T follicular helper cell (primary cell): ENCODE data around the gene SNAPIN.

ENCODE experiments used
- DNase-seq: peaks from one replicate; pipeline ENCODE4 v3.0.0-alpha.2; 2020; ENCODE audit warnings: low read depth
- total RNA-seq, 2 experiments: gene quantifications; one replicate each; lab custom pipeline; 2026; lab: John Stamatoyannopoulos, UW

The SNAPIN gene
- 21.5 to 22.8 reads per million in 2 experiments for total RNA-seq

GRCh38 chr1:153658400-153659174, at the start of gene SNAPIN:
Gene SNAPIN (plus strand): TSS chr1:153658703. CDS start chr1:153658744, 41 bp downstream.
- peak; percentile 78 for DNase-seq

GRCh38 chr1:153608742-153609584, 49.5 kb upstream of the SNAPIN start:
- DNase-seq = no peak

GRCh38 chr1:153609585-153609907, 49.0 kb upstream of the SNAPIN start:
- no peak for DNase-seq

- DNase-seq = no peak
Observed at GRCh38 chr1:153610334-153610733, 48.2 kb upstream of the SNAPIN start.

GRCh38 chr1:153610811-153611301, 47.6 kb upstream of the SNAPIN start:
- no peak for DNase-seq

- DNase-seq = no peak
Observed at GRCh38 chr1:153611356-153611755, 47.1 kb upstream of the SNAPIN start.

GRCh38 chr1:153612111-153612754, 46.3 kb upstream of the SNAPIN start:
- no peak for DNase-seq

GRCh38 chr1:153612755-153613331, 45.7 kb upstream of the SNAPIN start, which contains the start of gene S100A16:
Gene S100A16 (minus strand): TSS chr1:153613137. CDS start chr1:153608151, 4,986 bp downstream.
- DNase-seq = no peak

- DNase-seq = no peak
Observed at GRCh38 chr1:153613406-153613805, 45.1 kb upstream of the SNAPIN start.

GRCh38 chr1:153614189-153614900, 44.2 kb upstream of the SNAPIN start:
- no peak for DNase-seq

- no peak for DNase-seq
Observed at GRCh38 chr1:153614906-153615305, 43.6 kb upstream of the SNAPIN start.

- DNase-seq = no peak
Observed at GRCh38 chr1:153615406-153615805, 43.1 kb upstream of the SNAPIN start.

GRCh38 chr1:153616144-153616916, 42.2 kb upstream of the SNAPIN start, which contains the start of gene S100A14:
Gene S100A14 (minus strand): TSS chr1:153616325. CDS start chr1:153615858, 467 bp downstream.
- DNase-seq = no peak

GRCh38 chr1:153616917-153617311, 41.6 kb upstream of the SNAPIN start:
- no peak for DNase-seq

- peak; percentile 13 for DNase-seq
Observed at GRCh38 chr1:153617663-153618062, 40.8 kb upstream of the SNAPIN start.

- DNase-seq = no peak
Observed at GRCh38 chr1:153619171-153619570, 39.3 kb upstream of the SNAPIN start.

- DNase-seq = no peak
Observed at GRCh38 chr1:153623101-153623500, 35.4 kb upstream of the SNAPIN start.

GRCh38 chr1:153624965-153625611, 33.4 kb upstream of the SNAPIN start:
- no peak for DNase-seq

GRCh38 chr1:153626477-153626903, 32.0 kb upstream of the SNAPIN start:
- no peak for DNase-seq
